IMR-90 (cell line): ENCODE measurements around the gene SERPINA4. TPM values are rescaled to one million over a fixed set of nuclear protein-coding genes. Genes with fewer than 3 reads are reported as not detected.

Source experiments
- ATAC-seq: fragments of 200-7000 bp; cut with Tn5 transposase; 2 replicates; pipeline ENCODE4 v1.9.1; 2020; ENCODE audit warnings: low read depth, mild to moderate bottlenecking, moderate library complexity
- BruUV-seq: library from RNA; stranded (reverse); fragments of 400-500 nt; replicated peaks from 2 replicates; lab custom pipeline; 2021; lab: Mats Ljungman, UMichigan
- CTCF ChIA-PET: fragments of 300-600 bp; formaldehyde crosslinking; extraction: SDS; loops from one replicate; lab custom pipeline; 2021; ENCODE audit warnings: antibody characterized with exemption; lab: Yijun Ruan, JAX
- POLR2A ChIA-PET: fragments of 300-600 bp; sonication (Branson Sonifier 250); formaldehyde crosslinking; loops from one replicate; lab custom pipeline; 2022; ENCODE audit warnings: antibody characterized with exemption; ENCODE audit not compliant: unreplicated experiment; lab: Charles Lee
- DNase-seq: peaks from one replicate; pipeline ENCODE4 v3.0.0; 2013
- H2AFZ ChIP-seq: replicated peaks from 2 replicates; pipeline ENCODE3; 2013; ENCODE audit warnings: low read length, mild to moderate bottlenecking; ENCODE audit not compliant: poor library complexity
- H2AK5ac ChIP-seq: 2 replicates; pipeline ENCODE4 v1.6.1; 2013; ENCODE audit warnings: low read depth, low read length, inconsistent platforms
- H2AK9ac ChIP-seq: replicated peaks from 2 replicates; pipeline ENCODE3; 2013; ENCODE audit warnings: mild to moderate bottlenecking, low read depth, low read length, moderate library complexity; ENCODE audit not compliant: poor library complexity
- H2BK120ac ChIP-seq: 2 replicates; pipeline ENCODE4 v1.6.1; 2013; ENCODE audit warnings: low read depth, low read length, inconsistent platforms
- H2BK15ac ChIP-seq: 3 replicates; pipeline ENCODE4 v1.6.1; 2013; ENCODE audit warnings: low read depth, low read length, inconsistent platforms
- H2BK20ac ChIP-seq: 2 replicates; pipeline ENCODE4 v1.6.1; 2013; ENCODE audit warnings: low read depth, mild to moderate bottlenecking, inconsistent platforms, low read length, moderate library complexity
- H2BK5ac ChIP-seq: 2 replicates; pipeline ENCODE4 v1.6.1; 2013; ENCODE audit warnings: mild to moderate bottlenecking, low read depth, low read length, inconsistent platforms; ENCODE audit not compliant: poor library complexity, severe bottlenecking
- H3K14ac ChIP-seq: replicated peaks from 2 replicates; pipeline ENCODE4 v1.6.1; 2013; ENCODE audit warnings: low read depth, low read length, inconsistent platforms
- H3K18ac ChIP-seq: 2 replicates; pipeline ENCODE4 v1.6.1; 2013; ENCODE audit warnings: low read depth, low read length, control low read depth
- H3K23ac ChIP-seq: 2 replicates; pipeline ENCODE4 v1.6.1; 2013; ENCODE audit warnings: low read depth, low read length, inconsistent platforms
- H3K27ac ChIP-seq: 2 replicates; pipeline ENCODE4 v1.5.1; 2013; ENCODE audit warnings: mild to moderate bottlenecking, control low read depth, low read length; ENCODE audit not compliant: insufficient read depth
- H3K27me3 ChIP-seq: 2 replicates; pipeline ENCODE4 v1.6.1; 2013; ENCODE audit warnings: low read length; ENCODE audit not compliant: control insufficient read depth, insufficient read depth
- H3K36me3 ChIP-seq: 2 replicates; pipeline ENCODE4 v1.6.1; 2013; ENCODE audit warnings: low read length, mixed read lengths; ENCODE audit not compliant: control insufficient read depth, insufficient read depth
- H3K4ac ChIP-seq: 2 replicates; pipeline ENCODE4 v1.6.1; 2013; ENCODE audit warnings: low read depth, low read length, inconsistent platforms
- H3K4me1 ChIP-seq: 2 replicates; pipeline ENCODE4 v1.6.1; 2013; ENCODE audit warnings: low read length, mixed read lengths; ENCODE audit not compliant: control insufficient read depth, insufficient read depth
- H3K4me2 ChIP-seq: 2 replicates; pipeline ENCODE4 v1.6.1; 2013; ENCODE audit warnings: low read depth, mild to moderate bottlenecking, control low read depth, low read length, moderate library complexity
- H3K4me3 ChIP-seq: 2 replicates; pipeline ENCODE4 v1.5.1; 2013; ENCODE audit warnings: low read depth, mild to moderate bottlenecking, control low read depth, low read length, moderate library complexity; ENCODE audit not compliant: insufficient read depth
- H3K56ac ChIP-seq: 2 replicates; pipeline ENCODE4 v1.6.1; 2013; ENCODE audit warnings: low read length, inconsistent platforms; ENCODE audit not compliant: insufficient read depth; ENCODE audit errors: extremely low read depth
- H3K79me1 ChIP-seq, 2 experiments: 2 replicates each; pipeline ENCODE4 v1.6.1; 2013; ENCODE audit warnings: low read length in 2 of 2, inconsistent platforms in 1 of 2, low read depth in 1 of 2
- H3K9ac ChIP-seq: 2 replicates; pipeline ENCODE4 v1.6.1; 2013; ENCODE audit warnings: low read depth, low read length, control low read depth
- H3K9me1 ChIP-seq: 2 replicates; pipeline ENCODE4 v1.6.1; 2013; ENCODE audit warnings: low read length, inconsistent platforms; ENCODE audit not compliant: insufficient read depth
- H3K9me3 ChIP-seq: 2 replicates; pipeline ENCODE4 v1.6.1; 2013; ENCODE audit warnings: low read length; ENCODE audit not compliant: control insufficient read depth, insufficient read depth
- H4K20me1 ChIP-seq: 2 replicates; pipeline ENCODE4 v1.6.1; 2013; ENCODE audit warnings: low read length, inconsistent platforms; ENCODE audit not compliant: insufficient read depth
- H4K5ac ChIP-seq: 2 replicates; pipeline ENCODE4 v1.6.1; 2013; ENCODE audit warnings: mild to moderate bottlenecking, low read depth, low read length, control low read depth
- H4K8ac ChIP-seq, 2 experiments: 2 replicates each; pipeline ENCODE4 v1.6.1; 2013; ENCODE audit warnings: low read depth in 2 of 2, low read length in 2 of 2, control low read depth in 1 of 2, inconsistent platforms in 1 of 2
- H4K91ac ChIP-seq: 2 replicates; pipeline ENCODE4 v1.6.1; 2013; ENCODE audit warnings: low read depth, low read length, inconsistent platforms; ENCODE audit not compliant: insufficient read depth
- BHLHE40 ChIP-seq: fragments of 150-350 bp; IDR thresholded peaks from 2 replicates; pipeline ENCODE4 v1.6.1; 2016; ENCODE audit warnings: mild to moderate bottlenecking, low read depth, low read length
- CHD1 ChIP-seq: IDR thresholded peaks from 2 replicates; pipeline ENCODE4 v1.6.1; 2012; ENCODE audit warnings: low read depth, low read length, improper control_type of control experiment
- FOS ChIP-seq: fragments of 150-350 bp; IDR thresholded peaks from 2 replicates; pipeline ENCODE4 v1.6.1; 2016; ENCODE audit warnings: low read depth, low read length
- MAFK ChIP-seq: IDR thresholded peaks from 2 replicates; pipeline ENCODE4 v1.6.1; 2012; ENCODE audit warnings: low read depth, low read length, improper control_type of control experiment
- MAZ ChIP-seq: IDR thresholded peaks from 2 replicates; pipeline ENCODE4 v1.6.1; 2012; ENCODE audit warnings: low read depth, mild to moderate bottlenecking, low read length, improper control_type of control experiment, moderate library complexity, borderline replicate concordance
- NFE2L2 ChIP-seq: fragments of 150-350 bp; IDR thresholded peaks from 2 replicates; pipeline ENCODE4 v1.6.1; 2016; ENCODE audit warnings: low read depth, mild to moderate bottlenecking, low read length
- POLR2A ChIP-seq: IDR thresholded peaks from 2 replicates; pipeline ENCODE4 v1.6.1; 2012; ENCODE audit warnings: mild to moderate bottlenecking, low read depth, low read length
- RAD21 ChIP-seq: IDR thresholded peaks from 2 replicates; pipeline ENCODE4 v1.6.1; 2012; ENCODE audit warnings: low read length, improper control_type of control experiment
- RCOR1 ChIP-seq: IDR thresholded peaks from 2 replicates; pipeline ENCODE4 v1.6.1; 2012; ENCODE audit warnings: mild to moderate bottlenecking, low read length, improper control_type of control experiment; ENCODE audit not compliant: insufficient replicate concordance
- RFX5 ChIP-seq: IDR thresholded peaks from 2 replicates; pipeline ENCODE4 v1.8.0; 2012; ENCODE audit warnings: low read depth, mild to moderate bottlenecking, low read length, moderate library complexity
- SMC3 ChIP-seq: fragments of 150-350 bp; IDR thresholded peaks from 2 replicates; pipeline ENCODE4 v1.6.1; 2016; ENCODE audit warnings: low read depth, mild to moderate bottlenecking, antibody characterized with exemption, low read length, moderate library complexity
- WGBS, 2 experiments: methylation state at CpG; one replicate each; pipeline versions ENCODE4 v1.1.5 to v1.1.7; 2013; ENCODE audit warnings: missing lambda C conversion rate in 2 of 2; ENCODE audit not compliant: insufficient read length in 1 of 2; ENCODE audit errors: extremely low coverage in 2 of 2; 5-methylcytosine and 5-hydroxymethylcytosine counted together
- dilution Hi-C: fragments of 300-500 bp; cut with HindIII; formaldehyde crosslinking; loops from one replicate; pipeline ENCODE4 v1.14.3; 2018; ENCODE audit warnings: low sequenced_read_pairs; ENCODE audit not compliant: unreplicated experiment
- in situ Hi-C: fragments of 300-500 bp; cut with MboI; formaldehyde crosslinking; loops from 3 replicates; pipeline ENCODE4 v1.14.3; 2019; ENCODE audit warnings: low sequenced_read_pairs, inconsistent platforms, mixed read lengths
- intact Hi-C: fragments of 100-400 bp; cut with micrococcal nuclease; formaldehyde crosslinking; loops from 2 replicates; pipeline ENCODE4 v1.10.0; 2022
- polyA plus RNA-seq, 3 experiments: library from polyadenylated mRNA; depleted of rRNA; stranded (reverse); fragments of >200 nt; gene quantifications; 2 replicates each; pipeline ENCODE4 v1.2.3, GENCODE V29; 2012; ENCODE audit warnings: low replicate concordance in 1 of 3
- total RNA-seq: library from RNA; depleted of rRNA; stranded (reverse); fragments of >200 nt; gene quantifications from 2 replicates; pipeline ENCODE4 v1.2.3, GENCODE V29; 2012
- TF ChIP-seq, protein P1 (sequence below): conservative IDR thresholded peaks from 2 replicates; pipeline ENCODE4 v1.5.1; 2012; ENCODE audit warnings: mild to moderate bottlenecking, low read depth, low read length, improper control_type of control experiment
- TF ChIP-seq, protein P2 (sequence below): fragments of 150-350 bp; IDR thresholded peaks from 2 replicates; pipeline ENCODE4 v1.6.1; 2016; ENCODE audit warnings: low read depth, mild to moderate bottlenecking, low read length, moderate library complexity, borderline replicate concordance
- TF ChIP-seq, protein P3 (sequence below): fragments of 150-350 bp; IDR thresholded peaks from 2 replicates; pipeline ENCODE4 v1.6.1; 2017; ENCODE audit warnings: mild to moderate bottlenecking, antibody characterized with exemption, low read length, low read depth

SERPINA4 gene
- total and polyA plus RNA-seq, 2 of the 4 experiments (the other 2 are of a cell fraction), result not detected

DNA sequence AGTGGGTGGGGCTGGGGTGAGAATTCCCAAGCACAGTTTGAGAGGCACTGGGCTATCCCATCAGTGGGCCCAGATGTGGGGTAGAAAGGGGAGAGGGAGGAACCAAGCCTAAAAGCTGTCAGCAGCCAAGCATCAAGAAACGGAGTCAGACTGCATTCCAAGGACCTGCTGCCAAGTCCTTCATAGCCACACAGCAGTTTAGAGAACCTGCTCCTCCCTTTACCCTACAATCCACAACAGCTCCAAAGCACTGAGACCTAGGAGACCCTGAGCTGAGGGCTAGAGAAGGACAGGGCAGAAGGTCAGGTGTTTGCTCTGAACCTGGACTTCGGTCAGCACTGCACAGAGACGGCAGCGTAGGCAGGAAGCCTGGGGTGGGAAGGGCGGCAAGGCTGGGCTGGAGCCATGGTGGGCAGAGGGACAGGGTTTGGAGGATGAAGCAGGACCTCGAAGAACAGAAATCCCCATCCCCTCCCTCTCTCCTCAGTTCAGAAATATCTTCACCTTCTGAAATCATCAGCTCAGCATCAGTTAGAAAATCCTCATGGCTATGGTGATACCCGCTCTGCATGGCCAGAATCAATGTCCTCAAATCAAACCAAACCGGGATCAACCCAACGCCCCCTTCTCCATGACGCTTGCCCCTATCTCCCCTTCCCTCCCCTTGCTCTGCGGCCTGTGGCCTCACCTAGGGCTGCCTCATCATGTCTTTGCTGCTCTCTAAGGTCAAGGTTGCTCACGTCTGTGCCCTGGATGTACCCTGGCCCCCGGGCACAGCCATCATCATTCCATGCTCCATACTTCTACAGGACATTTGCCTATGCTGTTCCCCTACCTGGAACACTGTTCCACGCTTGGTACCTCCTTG is 12.9 kb upstream of the SERPINA4 start:
- no peaks in the 10 kb centered on the region for H3K27me3 ChIP-seq
- no peak overlapping the region for H2BK120ac ChIP-seq
- no peak overlapping the region for H2AFZ ChIP-seq
- H3K23ac ChIP-seq, result no peak overlapping the region
- no peak overlapping the region for H3K4me2 ChIP-seq
- ATAC-seq, result no peak
- BruUV-seq, result no TSS peak
- no peak overlapping the region for H4K91ac ChIP-seq
- H3K18ac ChIP-seq, result no peak overlapping the region
- 0 out of 2 replicates have a peak, but pooled peaks cover 4% of the 10 kb centered on the region for H3K9me3 ChIP-seq
- no peak overlapping the region for H3K27ac ChIP-seq
- ChIA-PET POLR2A (no interaction called here), CTCF (interaction anchor here (0.6 to 1.2 kb wide), 7 partner anchors 8 to 905 kb away, joined by 3 to 5 read pairs (median 3); partner anchors contain the start of gene SERPINA4)
- H2BK15ac ChIP-seq, result no peak overlapping the region
- no peak for DNase-seq
- H3K4me1 ChIP-seq, result no peaks in the 10 kb centered on the region
- H4K8ac ChIP-seq, result no peak overlapping the region
- WGBS, 2 experiments, result 71% methylated on average over 7 of the region's 14 CpGs; no CpG with 5 or more reads in 1 of the 2 experiments
- no peak overlapping the region for H4K5ac ChIP-seq
- TF ChIP-seq RFX5 (no peak), RAD21 (no peak), SMC3 (no peak), CHD1 (no peak), MAZ (no peak), BHLHE40 (no peak), NFE2L2 (no peak), FOS (no peak), MAFK (no peak), RCOR1 (no peak), POLR2A (no peak)
- TF ChIP-seq, protein P1, sequence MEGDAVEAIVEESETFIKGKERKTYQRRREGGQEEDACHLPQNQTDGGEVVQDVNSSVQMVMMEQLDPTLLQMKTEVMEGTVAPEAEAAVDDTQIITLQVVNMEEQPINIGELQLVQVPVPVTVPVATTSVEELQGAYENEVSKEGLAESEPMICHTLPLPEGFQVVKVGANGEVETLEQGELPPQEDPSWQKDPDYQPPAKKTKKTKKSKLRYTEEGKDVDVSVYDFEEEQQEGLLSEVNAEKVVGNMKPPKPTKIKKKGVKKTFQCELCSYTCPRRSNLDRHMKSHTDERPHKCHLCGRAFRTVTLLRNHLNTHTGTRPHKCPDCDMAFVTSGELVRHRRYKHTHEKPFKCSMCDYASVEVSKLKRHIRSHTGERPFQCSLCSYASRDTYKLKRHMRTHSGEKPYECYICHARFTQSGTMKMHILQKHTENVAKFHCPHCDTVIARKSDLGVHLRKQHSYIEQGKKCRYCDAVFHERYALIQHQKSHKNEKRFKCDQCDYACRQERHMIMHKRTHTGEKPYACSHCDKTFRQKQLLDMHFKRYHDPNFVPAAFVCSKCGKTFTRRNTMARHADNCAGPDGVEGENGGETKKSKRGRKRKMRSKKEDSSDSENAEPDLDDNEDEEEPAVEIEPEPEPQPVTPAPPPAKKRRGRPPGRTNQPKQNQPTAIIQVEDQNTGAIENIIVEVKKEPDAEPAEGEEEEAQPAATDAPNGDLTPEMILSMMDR, result no peak
- TF ChIP-seq, protein P2, sequence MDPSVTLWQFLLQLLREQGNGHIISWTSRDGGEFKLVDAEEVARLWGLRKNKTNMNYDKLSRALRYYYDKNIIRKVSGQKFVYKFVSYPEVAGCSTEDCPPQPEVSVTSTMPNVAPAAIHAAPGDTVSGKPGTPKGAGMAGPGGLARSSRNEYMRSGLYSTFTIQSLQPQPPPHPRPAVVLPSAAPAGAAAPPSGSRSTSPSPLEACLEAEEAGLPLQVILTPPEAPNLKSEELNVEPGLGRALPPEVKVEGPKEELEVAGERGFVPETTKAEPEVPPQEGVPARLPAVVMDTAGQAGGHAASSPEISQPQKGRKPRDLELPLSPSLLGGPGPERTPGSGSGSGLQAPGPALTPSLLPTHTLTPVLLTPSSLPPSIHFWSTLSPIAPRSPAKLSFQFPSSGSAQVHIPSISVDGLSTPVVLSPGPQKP, result no peak
- TF ChIP-seq, protein P3, sequence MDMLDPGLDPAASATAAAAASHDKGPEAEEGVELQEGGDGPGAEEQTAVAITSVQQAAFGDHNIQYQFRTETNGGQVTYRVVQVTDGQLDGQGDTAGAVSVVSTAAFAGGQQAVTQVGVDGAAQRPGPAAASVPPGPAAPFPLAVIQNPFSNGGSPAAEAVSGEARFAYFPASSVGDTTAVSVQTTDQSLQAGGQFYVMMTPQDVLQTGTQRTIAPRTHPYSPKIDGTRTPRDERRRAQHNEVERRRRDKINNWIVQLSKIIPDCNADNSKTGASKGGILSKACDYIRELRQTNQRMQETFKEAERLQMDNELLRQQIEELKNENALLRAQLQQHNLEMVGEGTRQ, result no peak
- no peak overlapping the region for H3K9ac ChIP-seq
- no peak overlapping the region for H3K4me3 ChIP-seq
- no peak overlapping the region for H2BK20ac ChIP-seq
- H2AK5ac ChIP-seq, result no peak overlapping the region
- no peaks in the 10 kb centered on the region for H3K36me3 ChIP-seq
- no peaks in the 10 kb centered on the region for H4K20me1 ChIP-seq
- no peak overlapping the region for H2AK9ac ChIP-seq
- H3K79me1 ChIP-seq, result no peaks in the 10 kb centered on the region
- H3K56ac ChIP-seq, result no peak overlapping the region
- no peak overlapping the region for H3K14ac ChIP-seq
- no peak overlapping the region for H2BK5ac ChIP-seq
- H3K9me1 ChIP-seq, result no peaks in the 10 kb centered on the region
- H3K4ac ChIP-seq, result no peak overlapping the region
- in situ Hi-C loops (no loop called here), intact Hi-C loops (no loop called here), dilution Hi-C loops (no loop called here)
